Measurements from ENCODE around the gene FAAH.

- TF ChIP-seq CTCF (IDR thresholded peaks at IDR 0.05) (no peak), ZFX (IDR thresholded peaks at IDR 0.05; ENCODE audit: borderline replicate concordance) (no peak)
Measured at GRCh38 chr1:46394108-46394871, at the start of gene FAAH.
